ENCODE measurements around the gene AGT. TPM values are rescaled to one million over a fixed set of nuclear protein-coding genes. Genes with fewer than 3 reads are reported as not detected.

The AGT gene
- total RNA-seq, 1 experiment from 2014 or later: 41.9 TPM

- DNase-seq: no peak
- ChIA-PET POLR2A (no interaction called here), CTCF (no interaction called here)
- Mint-ChIP-seq H3K4me1 (ENCODE audit: low read depth, unreplicated experiment) (peaks cover 63% of the 10 kb centered on the region), H3K4me3 (ENCODE audit: unreplicated experiment) (no peak overlapping the region), H3K27me3 (ENCODE audit: insufficient read depth, unreplicated experiment) (no peaks in the 10 kb centered on the region), H3K36me3 (ENCODE audit: insufficient read depth, unreplicated experiment) (no peaks in the 10 kb centered on the region), H3K27ac (ENCODE audit: unreplicated experiment) (no peak overlapping the region), H3K9me3 (ENCODE audit: unreplicated experiment) (peaks cover 9% of the 10 kb centered on the region)
- Histone ChIP-seq H3K9me3 (0 out of 2 replicates have a peak, but pooled peaks cover 3% of the 10 kb centered on the region), H3K36me3 (ENCODE audit: control insufficient read depth, insufficient read depth, low read length) (no peaks in the 10 kb centered on the region), H3K4me1 (peaks cover 76% of the 10 kb centered on the region), H3K4me3 (ENCODE audit: low read depth, low read length) (no peak overlapping the region), H3K27me3 (replicated peaks; ENCODE audit: control insufficient read depth, insufficient read depth, low read length) (no peaks in the 10 kb centered on the region)
- no TSS peak for BruUV-seq (replicated peaks)
- no peak for TF ChIP-seq CTCF (IDR thresholded peaks at IDR 0.05; ENCODE audit: insufficient read depth in 1 of 2, low read depth in 1 of 2, low read length in 1 of 2, severe bottlenecking in 1 of 2, unreplicated experiment in 1 of 2)
- intact Hi-C loops (cut with micrococcal nuclease; ENCODE audit: unreplicated experiment): no loop called here
These were observed 34.2 kb upstream of the AGT start for GRCh38 chr1:230747890-230748800.

- no TSS peak for BruUV-seq (replicated peaks)
- no peak for DNase-seq
- Mint-ChIP-seq H3K4me1 (ENCODE audit: low read depth, unreplicated experiment) (peaks cover 57% of the 10 kb centered on the region), H3K36me3 (ENCODE audit: insufficient read depth, unreplicated experiment) (no peaks in the 10 kb centered on the region), H3K9me3 (ENCODE audit: unreplicated experiment) (peaks cover 9% of the 10 kb centered on the region), H3K4me3 (ENCODE audit: unreplicated experiment) (no peak within 1 kb of the TSS), H3K27me3 (ENCODE audit: insufficient read depth, unreplicated experiment) (no peaks in the 10 kb centered on the region), H3K27ac (ENCODE audit: unreplicated experiment) (peak within 1 kb of the TSS; percentile 67)
- Histone ChIP-seq H3K4me3 (ENCODE audit: low read depth, low read length) (no peak within 1 kb of the TSS), H3K4me1 (peaks cover 67% of the 10 kb centered on the region), H3K27me3 (replicated peaks; ENCODE audit: control insufficient read depth, insufficient read depth, low read length) (no peaks in the 10 kb centered on the region), H3K9me3 (0 out of 2 replicates have a peak, but pooled peaks cover 3% of the 10 kb centered on the region), H3K36me3 (ENCODE audit: control insufficient read depth, insufficient read depth, low read length) (no peaks in the 10 kb centered on the region)
- intact Hi-C loops (cut with micrococcal nuclease; ENCODE audit: unreplicated experiment): no loop called here
- CTCF ChIA-PET: interaction anchor here (0.7 kb wide), 1 partner anchor 448 kb away, joined by 3 read pairs; no protein-coding TSS in a partner anchor
- no peak for TF ChIP-seq CTCF (IDR thresholded peaks at IDR 0.05; ENCODE audit: insufficient read depth in 1 of 2, low read depth in 1 of 2, low read length in 1 of 2, severe bottlenecking in 1 of 2, unreplicated experiment in 1 of 2)
- POLR2A ChIA-PET: no interaction called here
These were observed 33.3 kb upstream of the AGT start, which contains the start of gene CAPN9 for GRCh38 chr1:230747127-230747730. Gene CAPN9 (plus strand): TSS chr1:230747388. CDS start chr1:230747497, 109 bp downstream.

- Mint-ChIP-seq H3K9me3 (ENCODE audit: unreplicated experiment) (peaks cover 9% of the 10 kb centered on the region), H3K36me3 (ENCODE audit: insufficient read depth, unreplicated experiment) (no peaks in the 10 kb centered on the region), H3K4me3 (ENCODE audit: unreplicated experiment) (no peak overlapping the region), H3K27ac (ENCODE audit: unreplicated experiment) (peak overlapping the region; percentile 67), H3K4me1 (ENCODE audit: low read depth, unreplicated experiment) (peaks cover 52% of the 10 kb centered on the region), H3K27me3 (ENCODE audit: insufficient read depth, unreplicated experiment) (no peaks in the 10 kb centered on the region)
- POLR2A ChIA-PET: no interaction called here
- no peak for TF ChIP-seq CTCF (IDR thresholded peaks at IDR 0.05; ENCODE audit: insufficient read depth in 1 of 2, low read depth in 1 of 2, low read length in 1 of 2, severe bottlenecking in 1 of 2, unreplicated experiment in 1 of 2)
- Histone ChIP-seq H3K4me1 (peaks cover 62% of the 10 kb centered on the region), H3K4me3 (ENCODE audit: low read depth, low read length) (no peak overlapping the region), H3K36me3 (ENCODE audit: control insufficient read depth, insufficient read depth, low read length) (no peaks in the 10 kb centered on the region), H3K27me3 (replicated peaks; ENCODE audit: control insufficient read depth, insufficient read depth, low read length) (no peaks in the 10 kb centered on the region), H3K9me3 (0 out of 2 replicates have a peak, but pooled peaks cover 3% of the 10 kb centered on the region)
- no peak for DNase-seq
- CTCF ChIA-PET: no interaction called here
- no TSS peak for BruUV-seq (replicated peaks)
- intact Hi-C loops (cut with micrococcal nuclease; ENCODE audit: unreplicated experiment): no loop called here
These were observed 32.7 kb upstream of the AGT start for GRCh38 chr1:230746617-230747016.
